Mucosa of descending colon (tissue), 3 donors: ENCODE measurements around the gene HS1BP3. TPM values are rescaled to one million over a fixed set of nuclear protein-coding genes. Genes with fewer than 3 reads are reported as not detected.

Source experiments
- ATAC-seq: fragments of 200-7000 bp; cut with Tn5 transposase; one replicate; pipeline ENCODE4 v1.9.1; 2020; ENCODE audit warnings: mild to moderate bottlenecking, moderate library complexity
- DNase-seq, 3 donors: peaks; one replicate each; pipeline ENCODE4 v3.0.0-alpha.2; 2020
- H3K36me3 ChIP-seq: fragments of 200-600 bp; one replicate; pipeline ENCODE4 v1.8.0; 2021; ENCODE audit warnings: low read depth, mild to moderate bottlenecking
- H3K4me1 ChIP-seq: fragments of 200-600 bp; one replicate; pipeline ENCODE4 v1.8.0; 2021; ENCODE audit warnings: low read depth, mild to moderate bottlenecking
- H3K4me3 ChIP-seq: fragments of 200-600 bp; one replicate; pipeline ENCODE4 v1.8.0; 2021; ENCODE audit warnings: mild to moderate bottlenecking
- H3K9me3 ChIP-seq: fragments of 200-600 bp; one replicate; pipeline ENCODE4 v1.8.0; 2021; ENCODE audit warnings: mild to moderate bottlenecking
- CTCF ChIP-seq: fragments of 200-600 bp; IDR thresholded peaks from one replicate; pipeline ENCODE4 v1.8.0; 2022; ENCODE audit warnings: antibody characterized with exemption, mild to moderate bottlenecking
- intact Hi-C, 2 donors: fragments of 100-400 bp; cut with DNase I in 1 of 2; cut with micrococcal nuclease in 1 of 2; formaldehyde crosslinking; loops; one replicate each; pipeline versions ENCODE4 v1.11.0 to v1.11.1; 2022; cut with DNase I, micrococcal nuclease
- total RNA-seq, 3 donors: library from RNA; stranded (reverse); fragmentation: NEBNext Ultra II Directional in 2 of 3; extraction: Animal tissue kit (Norgen Biotek cat#: 25700) in 2 of 3; gene quantifications; one replicate each; pipeline versions ENCODE4 v1.2.1 to v1.2.4, GENCODE V29; 2021 to 2023
- donor health status: DM: no; HTN: no; CAD: no; lungs with moderate emphysema.
- donor health status: DM: no; HTN: no; CAD: no.
- donor health status: DM: no; HTN: yes; CAD: no.

Gene HS1BP3
- total RNA-seq, 3 donors from 2014 or later = 28.8 to 47.0 (median 29.7) TPM

GRCh38 chr2:20589975-20590703 is 60.8 kb downstream of the HS1BP3 start:
- DNase-seq (no peak), ATAC-seq (no peak)
- no peaks in the 10 kb centered on the region for H3K36me3 ChIP-seq
- intact Hi-C loops = no loop called here
- H3K4me1 ChIP-seq = peaks cover 3% of the 10 kb centered on the region
- no peaks in the 10 kb centered on the region for H3K9me3 ChIP-seq
- H3K4me3 ChIP-seq = no peak overlapping the region
- no peak for TF ChIP-seq CTCF

GRCh38 chr2:20588918-20589871 is 61.7 kb downstream of the HS1BP3 start:
- H3K36me3 ChIP-seq = no peaks in the 10 kb centered on the region
- ATAC-seq (no peak), DNase-seq (no peak)
- no peak for TF ChIP-seq CTCF
- intact Hi-C loops = no loop called here
- peaks cover 3% of the 10 kb centered on the region for H3K4me1 ChIP-seq
- H3K9me3 ChIP-seq = no peaks in the 10 kb centered on the region
- H3K4me3 ChIP-seq = no peak overlapping the region

DNA sequence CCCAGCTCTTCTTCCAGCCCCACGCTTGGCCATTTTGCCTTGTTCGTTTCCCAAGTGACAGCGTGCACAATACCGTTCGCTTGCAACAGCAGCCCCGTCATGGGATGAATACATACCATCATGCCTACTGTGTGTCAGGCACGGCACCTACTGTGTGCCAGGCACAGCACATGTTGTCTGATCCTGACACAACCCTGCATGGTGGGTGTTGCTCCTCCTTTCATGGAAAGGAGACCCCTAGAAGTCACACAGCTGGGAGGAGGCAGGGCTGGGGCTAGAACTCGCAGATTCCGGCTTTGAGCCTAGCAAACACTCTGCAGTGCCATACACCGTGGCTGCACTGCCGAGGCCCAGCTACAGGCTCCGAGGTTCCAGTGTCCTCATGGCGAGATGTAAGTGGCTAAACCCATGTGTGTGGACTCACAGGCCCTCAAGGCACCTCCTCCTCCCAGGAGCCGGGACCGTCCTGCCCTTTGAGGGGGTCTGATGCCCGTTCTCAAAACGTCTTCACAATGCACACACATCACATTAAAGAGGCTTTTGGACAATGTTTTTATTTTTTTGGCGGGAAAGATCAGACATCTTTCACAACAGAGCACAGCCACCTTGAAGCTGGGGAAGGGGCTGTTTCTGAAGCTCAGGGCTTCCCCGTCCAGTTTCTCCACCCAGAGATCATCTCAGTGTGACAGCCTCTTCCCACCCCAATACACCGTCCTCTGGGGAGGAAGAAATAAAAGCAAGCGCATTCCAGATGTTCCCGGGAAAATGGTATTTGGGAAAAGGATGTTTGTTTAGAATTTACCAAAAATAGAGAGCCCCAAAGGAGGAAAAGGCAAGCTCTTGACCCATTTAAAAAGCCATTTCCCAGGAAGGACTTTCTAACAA is 64.9 kb downstream of the HS1BP3 start:
- intact Hi-C loops = no loop called here
- Histone ChIP-seq H3K36me3 (no peaks in the 10 kb centered on the region), H3K4me3 (no peak overlapping the region), H3K4me1 (peaks cover 3% of the 10 kb centered on the region), H3K9me3 (peaks cover 5% of the 10 kb centered on the region)
- no peak for TF ChIP-seq CTCF
- no peak for DNase-seq
- no peak for ATAC-seq

DNA sequence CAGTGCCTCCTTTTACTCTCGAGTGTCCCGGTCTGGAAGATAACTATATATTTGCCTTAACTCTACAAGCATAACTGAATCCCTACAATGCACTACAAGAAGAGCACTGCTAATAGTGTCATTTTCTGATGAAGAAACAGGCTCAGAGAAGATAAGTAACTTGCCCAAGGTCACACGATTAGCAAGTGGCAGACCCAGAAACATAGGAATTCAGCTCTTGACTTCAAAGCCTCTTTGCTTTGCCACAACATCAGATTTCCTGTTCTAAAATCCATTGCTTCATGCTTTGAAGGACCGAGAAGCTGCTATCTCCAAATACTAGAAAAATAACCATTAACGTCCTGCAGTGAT is 65.6 kb downstream of the HS1BP3 start:
- Histone ChIP-seq H3K36me3 (no peaks in the 10 kb centered on the region), H3K4me1 (peaks cover 3% of the 10 kb centered on the region), H3K4me3 (no peak overlapping the region), H3K9me3 (peaks cover 5% of the 10 kb centered on the region)
- ATAC-seq (no peak), DNase-seq (no peak)
- intact Hi-C loops = no loop called here
- TF ChIP-seq CTCF = no peak
